CD14-positive monocyte (primary cell): ENCODE measurements around the gene ASPSCR1. TPM values are rescaled to one million over a fixed set of nuclear protein-coding genes. Genes with fewer than 3 reads are reported as not detected.

ENCODE experiments used
- DNase-seq, 3 donors: peaks; one replicate each; pipeline ENCODE4 v3.0.0-alpha.2; 2011 to 2022
- H2AFZ ChIP-seq: 2 replicates; pipeline ENCODE4 v1.6.0; 2012; ENCODE audit warnings: mild to moderate bottlenecking, low read depth, low read length, inconsistent platforms; ENCODE audit not compliant: insufficient read depth, poor library complexity, severe bottlenecking
- H3K27ac ChIP-seq, 2 donors: 1 replicate in 1 of 2; 2 replicates in 1 of 2; pipeline ENCODE4 v1.5.1; 2012 to 2013; ENCODE audit warnings: low read length in 2 of 2, control low read depth in 1 of 2, inconsistent platforms in 1 of 2, low read depth in 1 of 2, mild to moderate bottlenecking in 1 of 2
- H3K27me3 ChIP-seq, 2 donors: one replicate each; pipeline versions ENCODE4 v1.6.0 to v1.6.1; 2011 to 2013; ENCODE audit warnings: low read length in 2 of 2; ENCODE audit not compliant: control insufficient read depth in 2 of 2, insufficient read depth in 2 of 2
- H3K36me3 ChIP-seq, 2 donors: replicated peaks in 1 of 2; 1 replicate in 1 of 2; 2 replicates in 1 of 2; pipeline versions ENCODE4 v1.5.1 to v1.6.1; 2012 to 2013; ENCODE audit warnings: low read length in 2 of 2, control low read depth in 1 of 2, inconsistent platforms in 1 of 2, mild to moderate bottlenecking in 1 of 2; ENCODE audit not compliant: insufficient read depth in 2 of 2, control insufficient read depth in 1 of 2
- H3K4me1 ChIP-seq, 2 donors: 1 replicate in 1 of 2; 2 replicates in 1 of 2; pipeline versions ENCODE4 v1.5.1 to v1.6.1; 2012 to 2013; ENCODE audit warnings: low read length in 2 of 2, control low read depth in 1 of 2, inconsistent platforms in 1 of 2, mild to moderate bottlenecking in 1 of 2, moderate library complexity in 1 of 2; ENCODE audit not compliant: insufficient read depth in 2 of 2, control insufficient read depth in 1 of 2
- H3K4me2 ChIP-seq: replicated peaks from 2 replicates; pipeline ENCODE3; 2012; ENCODE audit warnings: low read length, moderate library complexity, mild to moderate bottlenecking; ENCODE audit not compliant: poor library complexity, severe bottlenecking; ENCODE audit errors: extremely low read depth
- H3K4me3 ChIP-seq, 3 experiments: fragments of 200-600 bp in 1 of 3; sonication (generic) in 1 of 3; replicated peaks in 1 of 3; 1 replicate in 2 of 3; 2 replicates in 1 of 3; pipeline ENCODE4 v1.5.1; 2011 to 2013; ENCODE audit warnings: low read length in 3 of 3, mild to moderate bottlenecking in 3 of 3, control low read depth in 2 of 3, low read depth in 2 of 3, inconsistent platforms in 1 of 3, moderate library complexity in 1 of 3
- H3K79me2 ChIP-seq: 2 replicates; pipeline ENCODE4 v1.6.0; 2012; ENCODE audit warnings: mild to moderate bottlenecking, control low read depth, inconsistent platforms, low read length, moderate library complexity; ENCODE audit not compliant: insufficient read depth
- H3K9ac ChIP-seq: 2 replicates; pipeline ENCODE4 v1.6.0; 2017; ENCODE audit warnings: low read length, mild to moderate bottlenecking; ENCODE audit not compliant: insufficient read depth, poor library complexity, severe bottlenecking
- H3K9me3 ChIP-seq, 2 donors: replicated peaks in 1 of 2; 1 replicate in 1 of 2; 2 replicates in 1 of 2; pipeline versions ENCODE4 v1.5.1 to v1.6.1; 2012 to 2013; ENCODE audit warnings: low read length in 2 of 2, control low read depth in 1 of 2; ENCODE audit not compliant: control insufficient read depth in 1 of 2, insufficient read depth in 1 of 2
- H4K20me1 ChIP-seq: 2 replicates; pipeline ENCODE4 v1.6.0; 2012; ENCODE audit warnings: mild to moderate bottlenecking, low read length, control low read depth, moderate library complexity; ENCODE audit not compliant: insufficient read depth
- H3K27ac Mint-ChIP-seq, 7 donors: one replicate each; pipeline ENCODE4 v1.8.0; 2020; ENCODE audit warnings: mild to moderate bottlenecking in 7 of 7, mixed read lengths in 7 of 7, moderate library complexity in 6 of 7, inconsistent platforms in 2 of 7
- H3K27me3 Mint-ChIP-seq, 3 donors: one replicate each; pipeline ENCODE4 v1.8.0; 2021 to 2022; ENCODE audit warnings: low read depth in 3 of 3, mild to moderate bottlenecking in 3 of 3, mixed read lengths in 3 of 3, moderate library complexity in 3 of 3, inconsistent platforms in 1 of 3
- H3K36me3 Mint-ChIP-seq, 2 donors: one replicate each; pipeline ENCODE4 v1.8.0; 2020; ENCODE audit warnings: mixed read lengths in 2 of 2, inconsistent platforms in 1 of 2, mild to moderate bottlenecking in 1 of 2
- H3K4me1 Mint-ChIP-seq: one replicate; pipeline ENCODE4 v1.8.0; 2020; ENCODE audit warnings: mild to moderate bottlenecking, mixed read lengths
- H3K4me3 Mint-ChIP-seq, 2 donors: one replicate each; pipeline ENCODE4 v1.8.0; 2020; ENCODE audit warnings: mild to moderate bottlenecking in 2 of 2, mixed read lengths in 2 of 2, moderate library complexity in 1 of 2
- H3K9me3 Mint-ChIP-seq, 7 donors: one replicate each; pipeline ENCODE4 v1.8.0; 2020 to 2022; ENCODE audit warnings: mixed read lengths in 7 of 7, mild to moderate bottlenecking in 6 of 7, moderate library complexity in 6 of 7, inconsistent platforms in 2 of 7
- CTCF ChIP-seq: fragments of 200-600 bp; IDR thresholded peaks from one replicate; pipeline ENCODE4 v1.8.0; 2022; ENCODE audit warnings: antibody characterized with exemption, mild to moderate bottlenecking
- WGBS: methylation state at CpG from one replicate; pipeline ENCODE4 v1.1.5; 2013; ENCODE audit warnings: missing lambda C conversion rate; ENCODE audit not compliant: insufficient coverage; 5-methylcytosine and 5-hydroxymethylcytosine counted together
- intact Hi-C, 2 donors: fragments of 100-400 bp; cut with micrococcal nuclease; formaldehyde crosslinking; loops; one replicate each; pipeline versions ENCODE4 v1.15.0 to v1.15.1; 2023
- polyA plus RNA-seq, 3 donors: library from polyadenylated mRNA; depleted of rRNA in 1 of 3; unstranded in 2 of 3; stranded (reverse) in 1 of 3; fragments of 300-500 nt in 2 of 3; fragments of >200 nt in 1 of 3; fragmentation: Illumina TruSeq in 2 of 3; gene quantifications; 1 replicate in 2 of 3; 2 replicates in 1 of 3; pipeline ENCODE4 v1.2.3, GENCODE V29; 2012 to 2021

ASPSCR1 gene
- polyA plus RNA-seq, 3 donors = 25.5 to 31.9 (median 25.6) TPM

GRCh38 chr17:82048571-82048971 lies 71.1 kb downstream of the ASPSCR1 start:
- Mint-ChIP-seq H3K4me1 (peaks cover 19% of the 10 kb centered on the region), H3K36me3 (peaks cover 17 to 39% of the 10 kb centered on the region in 2 donors), H3K9me3 (no peaks in the 10 kb centered on the region), H3K27ac (no peak overlapping the region), H3K27me3 (no peaks in the 10 kb centered on the region), H3K4me3 (no peak overlapping the region)
- Histone ChIP-seq H3K4me2 (no peak overlapping the region), H3K9me3 (no peaks in the 10 kb centered on the region), H3K4me3 (no peak overlapping the region), H4K20me1 (peaks cover 14% of the 10 kb centered on the region), H3K27ac (no peak overlapping the region), H3K9ac (no peak overlapping the region), H3K27me3 (no peaks in the 10 kb centered on the region), H3K4me1 (peaks cover 20 to 28% of the 10 kb centered on the region in 2 donors), H3K36me3 (peaks cover 23 to 32% of the 10 kb centered on the region in 2 donors), H2AFZ (no peak overlapping the region), H3K79me2 (peaks cover 19% of the 10 kb centered on the region)
- 97% methylated on average over 16 of the region's 20 CpGs for WGBS
- intact Hi-C loops = no loop called here
- no peak for DNase-seq
- no peak for TF ChIP-seq CTCF

- H3K79me2 ChIP-seq = peaks cover 24% of the 10 kb centered on the region
- H3K36me3 ChIP-seq = peaks cover 28 to 37% of the 10 kb centered on the region in 2 donors
- no peak overlapping the region for H2AFZ ChIP-seq
- H3K9ac ChIP-seq = no peak overlapping the region
- H3K27ac ChIP-seq = no peak overlapping the region
- no peak overlapping the region for H3K4me3 Mint-ChIP-seq
- TF ChIP-seq CTCF = no peak
- peaks cover 19% of the 10 kb centered on the region for H3K4me1 Mint-ChIP-seq
- H3K9me3 ChIP-seq = no peaks in the 10 kb centered on the region
- no peak overlapping the region for H3K27ac Mint-ChIP-seq
- no peak overlapping the region for H3K4me2 ChIP-seq
- H3K4me3 ChIP-seq = no peak overlapping the region
- peaks cover 17 to 45% of the 10 kb centered on the region in 2 donors for H3K36me3 Mint-ChIP-seq
- intact Hi-C loops = no loop called here
- no peaks in the 10 kb centered on the region for H3K27me3 Mint-ChIP-seq
- H3K27me3 ChIP-seq = no peaks in the 10 kb centered on the region
- no peaks in the 10 kb centered on the region for H3K9me3 Mint-ChIP-seq
- 95% methylated on average over 5 of the region's 8 CpGs for WGBS
- H4K20me1 ChIP-seq = peaks cover 19% of the 10 kb centered on the region
- peaks cover 20 to 29% of the 10 kb centered on the region in 2 donors for H3K4me1 ChIP-seq
- DNase-seq = no peak
These were observed 71.7 kb downstream of the ASPSCR1 start for GRCh38 chr17:82049106-82049505.
